HEK293 (cell line): ENCODE measurements around the gene SYNJ1.
"Not testable (repeated sequence)": the region's sequence is repeated elsewhere in the genome, so short reads cannot be mapped to it uniquely, and the experiment has no call there.

Experiments
- ZNF501 ChIP-seq: fragments of 450-650 bp; formaldehyde crosslinking; IDR thresholded peaks from 2 replicates; pipeline ENCODE4 v1.5.1; 2016; ENCODE audit warnings: missing biosample characterization, missing genetic modification characterization
- ZSCAN30 ChIP-seq: fragments of 450-650 bp; IDR thresholded peaks from 2 replicates; pipeline ENCODE4 v1.5.1; 2018; ENCODE audit warnings: missing biosample characterization, mild to moderate bottlenecking, missing genetic modification characterization, moderate library complexity

DNA sequence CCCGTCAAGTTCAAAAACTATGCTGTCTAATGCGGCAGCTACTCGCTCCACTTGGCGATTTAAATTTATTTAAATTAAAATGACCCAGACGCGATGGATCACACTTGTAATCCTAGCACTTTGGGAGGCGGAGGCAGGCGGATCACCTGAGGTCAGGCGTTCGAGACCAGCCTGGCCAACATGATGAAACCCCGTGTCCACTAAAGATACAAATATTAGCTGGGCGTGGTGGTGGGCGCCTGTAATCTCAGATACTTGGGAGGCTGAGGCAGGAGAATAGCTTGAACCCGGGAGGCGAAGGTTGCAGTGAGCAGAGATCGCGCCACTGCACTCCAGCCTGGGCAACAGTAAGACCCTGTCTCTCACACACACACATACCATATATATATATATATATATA lies 116.9 kb downstream of the SYNJ1 start:
- not testable (repeated sequence) for TF ChIP-seq ZSCAN30 (tag by site-specific recombination); ZNF501
